Immature natural killer cell (primary cell): ENCODE results near the gene RAB13. TPM values are rescaled to one million over a fixed set of nuclear protein-coding genes. Genes with fewer than 3 reads are reported as not detected.

Experiments
- DNase-seq, 3 donors: peaks; one replicate each; pipeline ENCODE4 v3.0.0; 2022; ENCODE audit warnings: mixed read lengths in 1 of 3
- H3K27ac Mint-ChIP-seq, 6 donors: one replicate each; pipeline ENCODE4 v1.8.0; 2020; ENCODE audit warnings: mixed read lengths in 6 of 6, mild to moderate bottlenecking in 5 of 6, inconsistent platforms in 4 of 6, moderate library complexity in 3 of 6
- H3K27me3 Mint-ChIP-seq, 3 donors: one replicate each; pipeline ENCODE4 v1.8.0; 2020 to 2021; ENCODE audit warnings: low read depth in 3 of 3, mild to moderate bottlenecking in 3 of 3, mixed read lengths in 3 of 3, moderate library complexity in 3 of 3, inconsistent platforms in 1 of 3
- H3K36me3 Mint-ChIP-seq, 3 donors: one replicate each; pipeline ENCODE4 v1.8.0; 2020; ENCODE audit warnings: mixed read lengths in 3 of 3, inconsistent platforms in 2 of 3, mild to moderate bottlenecking in 2 of 3
- H3K4me1 Mint-ChIP-seq, 2 donors: one replicate each; pipeline ENCODE4 v1.8.0; 2020; ENCODE audit warnings: inconsistent platforms in 2 of 2, mild to moderate bottlenecking in 2 of 2, mixed read lengths in 2 of 2, moderate library complexity in 1 of 2
- H3K4me3 Mint-ChIP-seq, 5 donors: one replicate each; pipeline ENCODE4 v1.8.0; 2020; ENCODE audit warnings: mild to moderate bottlenecking in 5 of 5, mixed read lengths in 5 of 5, inconsistent platforms in 3 of 5, moderate library complexity in 3 of 5
- H3K9me3 Mint-ChIP-seq, 6 donors: one replicate each; pipeline ENCODE4 v1.8.0; 2020; ENCODE audit warnings: mild to moderate bottlenecking in 6 of 6, mixed read lengths in 6 of 6, inconsistent platforms in 4 of 6, moderate library complexity in 3 of 6
- polyA plus RNA-seq, 3 donors: library from polyadenylated mRNA; unstranded; fragments of 300-500 nt; fragmentation: Illumina TruSeq; gene quantifications; one replicate each; pipeline ENCODE4 v1.2.3, GENCODE V29; 2021

The RAB13 gene
- polyA plus RNA-seq, 3 donors from 2014 or later, result not detected

DNA sequence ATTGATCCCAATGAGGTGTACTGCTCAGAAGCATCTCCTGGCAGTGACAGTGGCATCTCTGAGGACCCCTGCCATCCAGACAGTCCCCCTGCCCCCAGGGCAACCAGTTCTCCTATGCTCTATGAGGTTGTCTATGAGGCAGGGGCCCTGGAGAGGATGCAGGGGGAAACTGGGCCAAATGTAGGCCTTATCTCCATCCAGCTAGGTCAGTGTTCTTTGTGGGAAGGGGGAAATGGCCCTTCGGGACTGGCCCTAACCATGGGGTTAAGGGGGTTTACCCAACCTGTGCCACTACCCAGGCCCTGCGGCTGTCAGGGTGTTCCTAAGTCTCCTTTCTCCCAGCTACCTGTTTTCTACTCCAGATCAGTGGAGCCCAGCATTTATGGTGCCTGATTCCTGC, 17.2 kb downstream of the RAB13 start:
- Mint-ChIP-seq H3K4me3 (peak overlapping the region; percentile 62 to 98 (median 96)), H3K27me3 (peaks cover 0 to under 1% (median 0%) of the 10 kb centered on the region in 3 donors), H3K9me3 (no peaks in the 10 kb centered on the region), H3K4me1 (peaks cover 42 to 47% of the 10 kb centered on the region in 2 donors), H3K36me3 (peaks cover 0 to 8% (median 0%) of the 10 kb centered on the region in 3 donors), H3K27ac (peak overlapping the region; percentile 84 to 99 (median 94))
- no peak for DNase-seq

DNA sequence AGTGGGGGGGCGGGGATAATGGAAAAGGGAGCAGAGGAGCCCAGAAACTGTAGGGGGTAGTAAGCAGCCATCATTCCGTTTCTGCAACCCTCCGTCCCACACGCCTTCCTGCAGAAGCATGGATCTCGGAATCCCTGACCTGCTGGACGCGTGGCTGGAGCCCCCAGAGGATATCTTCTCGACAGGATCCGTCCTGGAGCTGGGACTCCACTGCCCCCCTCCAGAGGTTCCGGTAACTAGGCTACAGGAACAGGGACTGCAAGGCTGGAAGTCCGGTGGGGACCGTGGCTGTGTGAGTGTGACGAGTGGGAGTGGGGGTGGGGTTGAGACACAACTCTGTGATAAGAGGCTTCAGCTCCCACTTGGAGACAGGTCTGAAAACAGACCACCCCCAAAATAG, 17.7 kb downstream of the RAB13 start:
- Mint-ChIP-seq H3K27ac (peak overlapping the region; percentile 89 to 99 (median 97)), H3K4me3 (peak overlapping the region; percentile 91 to 98 (median 97)), H3K4me1 (peaks cover 48 to 53% of the 10 kb centered on the region in 2 donors), H3K9me3 (no peaks in the 10 kb centered on the region), H3K36me3 (peaks cover 0 to 7% (median 0%) of the 10 kb centered on the region in 3 donors), H3K27me3 (peaks cover 0 to 3% (median 2%) of the 10 kb centered on the region in 3 donors)
- no peak for DNase-seq

DNA sequence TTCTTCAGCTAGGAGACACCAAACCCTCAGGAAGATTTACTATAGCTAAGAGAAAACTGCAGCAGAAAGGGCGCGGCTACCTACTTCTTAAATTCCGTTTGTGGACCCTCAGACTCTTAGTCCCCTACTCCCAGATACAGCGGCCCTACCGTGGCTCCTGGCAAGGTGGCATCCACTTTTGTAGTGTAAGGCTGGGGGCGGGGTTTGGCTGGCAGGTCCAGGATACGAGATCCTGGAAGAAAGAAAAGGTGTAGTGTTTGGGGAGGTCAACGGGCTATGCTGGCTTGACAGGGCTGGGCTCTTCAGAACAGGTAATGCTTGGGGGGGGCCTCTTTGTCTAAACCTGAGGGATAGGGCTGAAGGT, 18.2 kb downstream of the RAB13 start:
- no peaks in the 10 kb centered on the region for H3K9me3 Mint-ChIP-seq
- peak overlapping the region; percentile 91 to 98 (median 97) for H3K4me3 Mint-ChIP-seq
- peaks cover 0 to 4% (median 0%) of the 10 kb centered on the region in 3 donors for H3K36me3 Mint-ChIP-seq
- H3K27ac Mint-ChIP-seq, result peak overlapping the region; percentile 89 to 99 (median 97)
- no peak for DNase-seq
- peaks cover 0 to 4% (median 3%) of the 10 kb centered on the region in 3 donors for H3K27me3 Mint-ChIP-seq
- peaks cover 52 to 57% of the 10 kb centered on the region in 2 donors for H3K4me1 Mint-ChIP-seq

DNA sequence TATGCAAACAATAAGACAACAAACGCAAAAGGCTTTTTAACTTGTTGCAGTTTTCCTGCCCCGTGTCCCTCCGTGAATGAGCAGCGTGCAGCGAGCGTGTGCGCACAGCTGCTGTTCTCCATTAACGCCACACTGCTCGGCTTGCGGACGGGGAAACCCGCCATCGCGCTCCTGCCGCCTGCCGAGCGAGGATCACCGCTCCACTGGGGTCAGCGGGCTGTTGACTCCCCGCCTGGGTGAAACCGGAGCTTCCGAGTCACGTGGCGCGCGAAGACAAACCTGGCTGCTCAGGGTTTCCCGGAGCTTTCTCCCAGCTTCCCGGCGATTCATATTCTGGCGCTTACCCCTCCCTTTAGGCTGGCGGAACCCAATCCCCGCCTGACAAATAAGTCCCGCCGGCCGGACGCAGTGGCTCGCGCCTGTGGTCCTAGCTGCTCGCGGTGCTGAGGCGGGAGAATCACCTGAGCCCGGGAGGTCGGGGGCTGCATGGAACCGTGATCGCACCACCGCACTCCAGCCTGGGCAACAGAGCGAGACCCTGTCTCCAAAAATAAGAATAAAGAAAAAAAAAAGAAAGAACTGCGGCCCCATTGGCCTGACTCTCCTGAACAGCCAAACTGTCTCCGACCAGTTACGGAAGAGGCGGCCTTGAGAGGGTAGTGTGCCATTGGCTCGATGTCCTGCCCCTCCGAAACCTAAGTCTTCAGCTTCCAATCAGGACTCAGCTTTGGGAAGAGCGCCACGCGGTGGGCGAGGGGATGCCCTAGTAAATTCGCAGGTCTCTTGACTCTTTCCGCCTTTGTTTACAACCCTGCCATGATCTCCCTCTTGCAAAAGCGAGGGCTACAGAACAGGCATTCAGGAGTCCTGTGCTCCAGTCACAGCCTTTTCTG, 18.8 kb downstream of the RAB13 start, which contains the start of gene CREB3L4:
CREB3L4 (plus strand) TSS at position 796 of the 893 bp plus-strand sequence. CDS start 624 bp downstream, outside the sequence.
- peak; percentile 88 to 89 (median 89) for DNase-seq
- H3K27ac Mint-ChIP-seq, result peak within 1 kb of the TSS; percentile 89 to 99 (median 97)
- H3K36me3 Mint-ChIP-seq, result no peaks in the 10 kb centered on the region
- peaks cover 58 to 64% of the 10 kb centered on the region in 2 donors for H3K4me1 Mint-ChIP-seq
- H3K27me3 Mint-ChIP-seq, result peaks cover 0 to 4% (median 3%) of the 10 kb centered on the region in 3 donors
- H3K9me3 Mint-ChIP-seq, result no peaks in the 10 kb centered on the region
- peak within 1 kb of the TSS; percentile 91 to 98 (median 97) for H3K4me3 Mint-ChIP-seq

- Mint-ChIP-seq H3K36me3 (peaks cover 0 to 2% (median 0%) of the 10 kb centered on the region in 3 donors), H3K27me3 (peaks cover 0 to 4% (median 3%) of the 10 kb centered on the region in 3 donors), H3K4me1 (peaks cover 61 to 72% of the 10 kb centered on the region in 2 donors), H3K27ac (peak overlapping the region; percentile 93 to 96 (median 95)), H3K4me3 (peak overlapping the region; percentile 89 to 96 (median 92)), H3K9me3 (no peaks in the 10 kb centered on the region)
- no peak for DNase-seq
Measured at GRCh38 chr1:153963850-153964331, 22.2 kb downstream of the RAB13 start.

DNA sequence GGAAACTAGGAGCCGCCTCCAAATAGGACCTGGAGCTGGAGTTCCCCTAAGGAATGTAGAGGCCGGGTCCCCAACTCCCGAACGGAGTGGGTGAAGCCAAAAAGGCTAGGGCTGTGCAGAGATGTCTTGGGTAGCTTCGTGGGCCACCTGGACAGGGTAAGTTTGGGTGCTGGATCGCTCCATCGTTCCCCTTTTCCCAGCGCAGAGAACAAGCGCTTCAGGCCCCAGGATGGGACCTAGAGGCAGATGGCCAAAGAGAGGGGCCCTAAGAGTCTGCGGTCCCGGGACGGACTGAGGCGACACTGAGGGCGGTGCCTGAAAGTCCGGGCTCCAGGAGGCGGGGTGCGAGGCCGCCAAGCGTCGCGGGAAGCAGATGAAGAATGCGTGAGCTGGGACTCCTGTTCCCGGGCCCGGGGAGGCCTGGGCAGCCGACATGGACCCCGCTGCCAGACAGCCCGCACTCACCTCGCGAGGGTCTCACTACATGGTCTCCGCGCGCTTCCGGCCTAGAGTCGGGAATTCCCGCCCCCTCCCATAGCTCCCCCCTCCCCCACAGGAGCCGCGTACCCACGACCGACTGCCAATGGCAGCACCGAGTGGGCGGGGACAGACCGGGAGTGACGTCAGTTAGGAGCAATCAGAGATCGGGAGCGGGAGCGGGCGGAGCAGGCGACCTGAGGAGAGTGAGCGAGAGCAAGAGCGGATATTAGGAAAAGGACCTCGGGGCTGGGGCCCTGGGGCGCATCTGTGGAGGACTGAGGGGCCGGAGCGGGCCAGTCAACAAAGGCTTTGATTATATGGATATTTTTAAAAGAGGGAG, 22.9 kb downstream of the RAB13 start, which contains the start of gene SLC39A1:
SLC39A1 (minus strand) TSS at position 508 of the 820 bp plus-strand sequence. CDS start 822 bp downstream, outside the sequence.
- H3K36me3 Mint-ChIP-seq, result peaks cover 0 to 2% (median 0%) of the 10 kb centered on the region in 3 donors
- H3K4me1 Mint-ChIP-seq, result peaks cover 58 to 71% of the 10 kb centered on the region in 2 donors
- peak within 1 kb of the TSS; percentile 93 to 96 (median 95) for H3K27ac Mint-ChIP-seq
- peak; percentile 89 to 90 (median 89) for DNase-seq
- peak within 1 kb of the TSS; percentile 89 to 96 (median 92) for H3K4me3 Mint-ChIP-seq
- H3K9me3 Mint-ChIP-seq, result no peaks in the 10 kb centered on the region
- peaks cover 0 to 5% (median 3%) of the 10 kb centered on the region in 3 donors for H3K27me3 Mint-ChIP-seq

- Mint-ChIP-seq H3K27me3 (peaks cover 0 to 13% (median 7%) of the 10 kb centered on the region in 3 donors), H3K27ac (peak overlapping the region; percentile 93 to 96 (median 95)), H3K9me3 (no peaks in the 10 kb centered on the region), H3K36me3 (peaks cover 0 to 2% (median 0%) of the 10 kb centered on the region in 3 donors), H3K4me3 (peak overlapping the region; percentile 89 to 96 (median 92)), H3K4me1 (peaks cover 54 to 67% of the 10 kb centered on the region in 2 donors)
- DNase-seq, result no peak
Measured at GRCh38 chr1:153962088-153963029, 23.8 kb downstream of the RAB13 start.

GRCh38 chr1:153961421-153961820, 24.7 kb downstream of the RAB13 start:
- H3K27me3 Mint-ChIP-seq, result peaks cover 0 to 13% (median 8%) of the 10 kb centered on the region in 3 donors
- H3K4me3 Mint-ChIP-seq, result peak overlapping the region in 4 of 5 donors; percentile 7 to 92 (median 40)
- DNase-seq, result no peak
- H3K27ac Mint-ChIP-seq, result peak overlapping the region in 5 of 6 donors; percentile 10 to 96 (median 43)
- H3K9me3 Mint-ChIP-seq, result no peaks in the 10 kb centered on the region
- peaks cover 0 to 2% (median 0%) of the 10 kb centered on the region in 3 donors for H3K36me3 Mint-ChIP-seq
- H3K4me1 Mint-ChIP-seq, result peaks cover 54 to 67% of the 10 kb centered on the region in 2 donors

- Mint-ChIP-seq H3K4me1 (peaks cover 55 to 66% of the 10 kb centered on the region in 2 donors), H3K36me3 (peaks cover 0 to 2% (median 0%) of the 10 kb centered on the region in 3 donors), H3K27me3 (peaks cover 0 to 13% (median 8%) of the 10 kb centered on the region in 3 donors), H3K27ac (peak overlapping the region in 2 of 6 donors; percentile 31 to 40), H3K4me3 (peak overlapping the region in 1 of 5 donors; percentile 42), H3K9me3 (no peaks in the 10 kb centered on the region)
- no peak for DNase-seq
Measured at GRCh38 chr1:153960206-153960605, 25.9 kb downstream of the RAB13 start.

GRCh38 chr1:153959454-153959853, 26.7 kb downstream of the RAB13 start:
- DNase-seq, result no peak
- H3K9me3 Mint-ChIP-seq, result no peaks in the 10 kb centered on the region
- H3K4me3 Mint-ChIP-seq, result peak overlapping the region in 2 of 5 donors; percentile 42 to 57
- peaks cover 0 to 13% (median 8%) of the 10 kb centered on the region in 3 donors for H3K27me3 Mint-ChIP-seq
- peak overlapping the region in 4 of 6 donors; percentile 47 to 98 (median 90) for H3K27ac Mint-ChIP-seq
- H3K36me3 Mint-ChIP-seq, result peaks cover 0 to 4% (median under 1%) of the 10 kb centered on the region in 3 donors
- peaks cover 59 to 68% of the 10 kb centered on the region in 2 donors for H3K4me1 Mint-ChIP-seq

GRCh38 chr1:153958961-153959260, 27.2 kb downstream of the RAB13 start:
- peaks cover 0 to 13% (median 8%) of the 10 kb centered on the region in 3 donors for H3K27me3 Mint-ChIP-seq
- no peak for DNase-seq
- H3K36me3 Mint-ChIP-seq, result peaks cover 0 to 9% (median 6%) of the 10 kb centered on the region in 3 donors
- H3K9me3 Mint-ChIP-seq, result no peaks in the 10 kb centered on the region
- H3K4me3 Mint-ChIP-seq, result peak overlapping the region; percentile 91 to 99 (median 96)
- peak overlapping the region; percentile 94 to 98 (median 96) for H3K27ac Mint-ChIP-seq
- H3K4me1 Mint-ChIP-seq, result peaks cover 59 to 68% of the 10 kb centered on the region in 2 donors
